ENCODE measurements around the gene RPL10. TPM values are rescaled to one million over a fixed set of nuclear protein-coding genes. Genes with fewer than 3 reads are reported as not detected.

The RPL10 gene
- total and polyA plus RNA-seq, 9 of the 15 experiments (the other 6 are each of a cell fraction or from before 2014, with no cell fraction given): 3,774 to 7,600 (median 5,014) TPM

GRCh38 chrX:154430479-154430878 is 32.3 kb downstream of the RPL10 start (continued):
- TF ChIP-seq ZNF592 (IDR thresholded peaks at IDR 0.05): 0 out of 2 replicates have a peak, but pooled peaks have one; percentile 29
- TF ChIP-seq ZNF449 (CRISPR knock-in tag; IDR thresholded peaks at IDR 0.05): no peak

GRCh38 chrX:154430916-154431315 is 32.7 kb downstream of the RPL10 start:
- Histone ChIP-seq H3K9ac (ENCODE audit: insufficient read depth in 1 of 2, low read depth in 2 of 2, low read length in 2 of 2) (peak overlapping the region; percentile 61 to 84; a peak in 3 of 4 replicates), H3K79me2 (ENCODE audit: control insufficient read depth, insufficient read depth, low read length) (peaks cover 35% of the 10 kb centered on the region), H3K9me3 (replicated peaks; ENCODE audit: control insufficient read depth, insufficient read depth, low read depth, low read length) (no peaks in the 10 kb centered on the region), H3K27ac (ENCODE audit: extremely low read depth, low read depth, low read length) (peak overlapping the region; percentile 67), H3K9me1 (ENCODE audit: control insufficient read depth, insufficient read depth, low read length) (no peaks in the 10 kb centered on the region), H4K20me1 (replicated peaks; ENCODE audit: control insufficient read depth, insufficient read depth, low read length) (no peaks in the 10 kb centered on the region), H3K4me3 (0 out of 2 replicates have a peak overlapping the region, but pooled peaks have one; percentile 18), H3K4me2 (ENCODE audit: insufficient read depth, low read length) (peak overlapping the region; percentile 80), H3K4me1 (replicated peaks in 1 of 2; ENCODE audit: control insufficient read depth in 2 of 2, insufficient read depth in 2 of 2, low read length in 2 of 2) (peaks cover 27 to 55% of the 10 kb centered on the region in 2 experiments; a peak in 4 of 5 replicates), H3K27me3 (ENCODE audit: control insufficient read depth in 2 of 2, insufficient read depth in 2 of 2, low read length in 2 of 2) (no peaks in the 10 kb centered on the region), H2AFZ (ENCODE audit: low read depth, low read length) (no peak overlapping the region), H3K36me3 (ENCODE audit: control insufficient read depth, insufficient read depth, low read length) (peaks cover 55% of the 10 kb centered on the region; the same call in 2 of the 3 replicates)
- POLR2A ChIA-PET: interaction anchor here (0.6 to 0.9 kb wide), 2 partner anchors 28 to 31 kb away, joined by 3 read pairs; no protein-coding TSS in a partner anchor
- DNase-seq (ENCODE audit: extremely low read depth in 1 of 4, low spot score in 3 of 4) (no peak), FAIRE-seq (no peak), ATAC-seq (no peak)
- intact Hi-C loops (cut with micrococcal nuclease): loop anchor here (2.0 kb wide), 1 partner anchor 54 kb away; no protein-coding TSS in a partner anchor
- 28% methylated on average over 7 of the region's 7 CpGs for WGBS (ENCODE audit: insufficient coverage, low coverage, missing lambda C conversion rate)
- no TSS peak for BruUV-seq (replicated peaks)
- CTCF ChIA-PET (ENCODE audit: low intra/inter-chr PET ratio): no interaction called here
- in situ Hi-C loops (cut with MboI): no loop called here
- TF ChIP-seq ELF4 (CRISPR knock-in tag; IDR thresholded peaks at IDR 0.05) (no peak), CEBPB (tag; IDR thresholded peaks at IDR 0.05) (no peak), MAX (CRISPR knock-in tag; IDR thresholded peaks at IDR 0.05) (peak; percentile 15; the same call in 1 of the 2 replicates), ZFX (CRISPR knock-in tag; IDR thresholded peaks at IDR 0.05) (peak; percentile 38; the same call in 1 of the 2 replicates), ARID1B (IDR thresholded peaks at IDR 0.05) (0 out of 2 replicates have a peak, but pooled peaks have one; percentile 2), RFX5 (IDR thresholded peaks at IDR 0.05; ENCODE audit: low read depth, low read length) (no peak)
- TF ChIP-seq, protein P1, sequence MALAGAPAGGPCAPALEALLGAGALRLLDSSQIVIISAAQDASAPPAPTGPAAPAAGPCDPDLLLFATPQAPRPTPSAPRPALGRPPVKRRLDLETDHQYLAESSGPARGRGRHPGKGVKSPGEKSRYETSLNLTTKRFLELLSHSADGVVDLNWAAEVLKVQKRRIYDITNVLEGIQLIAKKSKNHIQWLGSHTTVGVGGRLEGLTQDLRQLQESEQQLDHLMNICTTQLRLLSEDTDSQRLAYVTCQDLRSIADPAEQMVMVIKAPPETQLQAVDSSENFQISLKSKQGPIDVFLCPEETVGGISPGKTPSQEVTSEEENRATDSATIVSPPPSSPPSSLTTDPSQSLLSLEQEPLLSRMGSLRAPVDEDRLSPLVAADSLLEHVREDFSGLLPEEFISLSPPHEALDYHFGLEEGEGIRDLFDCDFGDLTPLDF (CRISPR knock-in tag; IDR thresholded peaks at IDR 0.05): no peak
- TF ChIP-seq, protein P2, sequence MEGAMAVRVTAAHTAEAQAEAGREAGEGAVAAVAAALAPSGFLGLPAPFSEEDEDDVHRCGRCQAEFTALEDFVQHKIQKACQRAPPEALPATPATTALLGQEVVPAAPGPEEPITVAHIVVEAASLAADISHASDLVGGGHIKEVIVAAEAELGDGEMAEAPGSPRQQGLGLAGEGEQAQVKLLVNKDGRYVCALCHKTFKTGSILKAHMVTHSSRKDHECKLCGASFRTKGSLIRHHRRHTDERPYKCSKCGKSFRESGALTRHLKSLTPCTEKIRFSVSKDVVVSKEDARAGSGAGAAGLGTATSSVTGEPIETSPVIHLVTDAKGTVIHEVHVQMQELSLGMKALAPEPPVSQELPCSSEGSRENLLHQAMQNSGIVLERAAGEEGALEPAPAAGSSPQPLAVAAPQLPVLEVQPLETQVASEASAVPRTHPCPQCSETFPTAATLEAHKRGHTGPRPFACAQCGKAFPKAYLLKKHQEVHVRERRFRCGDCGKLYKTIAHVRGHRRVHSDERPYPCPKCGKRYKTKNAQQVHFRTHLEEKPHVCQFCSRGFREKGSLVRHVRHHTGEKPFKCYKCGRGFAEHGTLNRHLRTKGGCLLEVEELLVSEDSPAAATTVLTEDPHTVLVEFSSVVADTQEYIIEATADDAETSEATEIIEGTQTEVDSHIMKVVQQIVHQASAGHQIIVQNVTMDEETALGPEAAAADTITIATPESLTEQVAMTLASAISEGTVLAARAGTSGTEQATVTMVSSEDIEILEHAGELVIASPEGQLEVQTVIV (CRISPR knock-in tag; IDR thresholded peaks at IDR 0.05; ENCODE audit: borderline replicate concordance): no peak

All from K562 (cell line).